HG02884 (cell line): ENCODE results near the gene EDA.

Experiments used
- ATAC-seq: cut with Tn5 transposase; IDR thresholded peaks from one replicate; pipeline ENCODE4 v1.9.1; 2021; ENCODE audit warnings: mild to moderate bottlenecking, moderate library complexity; ENCODE audit not compliant: unreplicated experiment

EDA gene

DNA sequence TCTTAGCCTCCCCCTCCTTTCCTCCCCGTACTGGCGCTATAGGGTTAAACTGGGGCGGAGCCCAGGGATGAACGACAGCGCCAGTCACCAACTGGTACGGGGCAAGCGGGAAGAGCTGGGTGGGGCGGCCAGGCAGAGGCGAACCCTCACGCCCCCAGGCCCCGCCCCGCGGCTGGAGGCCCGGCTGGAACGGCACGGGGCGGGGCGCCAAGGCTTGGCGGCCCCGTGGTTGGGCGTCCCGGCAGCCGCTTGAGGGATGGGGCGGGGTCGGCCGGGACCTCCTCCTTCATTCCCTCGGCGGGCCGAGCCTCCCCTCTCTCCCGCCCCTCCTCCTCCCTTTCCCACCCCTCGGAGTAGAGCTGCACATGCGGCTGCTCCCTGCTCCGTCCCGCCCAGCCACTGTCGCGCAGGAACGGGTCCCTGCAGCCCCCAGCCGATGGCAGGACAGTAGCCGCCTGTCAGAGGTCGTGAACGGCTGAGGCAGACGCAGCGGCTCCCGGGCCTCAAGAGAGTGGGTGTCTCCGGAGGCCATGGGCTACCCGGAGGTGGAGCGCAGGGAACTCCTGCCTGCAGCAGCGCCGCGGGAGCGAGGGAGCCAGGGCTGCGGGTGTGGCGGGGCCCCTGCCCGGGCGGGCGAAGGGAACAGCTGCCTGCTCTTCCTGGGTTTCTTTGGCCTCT lies at the start of gene EDA:
TSS of gene EDA (plus strand) at position 335 of the 678 bp plus-strand sequence.
- peak; percentile 81 for ATAC-seq

DNA sequence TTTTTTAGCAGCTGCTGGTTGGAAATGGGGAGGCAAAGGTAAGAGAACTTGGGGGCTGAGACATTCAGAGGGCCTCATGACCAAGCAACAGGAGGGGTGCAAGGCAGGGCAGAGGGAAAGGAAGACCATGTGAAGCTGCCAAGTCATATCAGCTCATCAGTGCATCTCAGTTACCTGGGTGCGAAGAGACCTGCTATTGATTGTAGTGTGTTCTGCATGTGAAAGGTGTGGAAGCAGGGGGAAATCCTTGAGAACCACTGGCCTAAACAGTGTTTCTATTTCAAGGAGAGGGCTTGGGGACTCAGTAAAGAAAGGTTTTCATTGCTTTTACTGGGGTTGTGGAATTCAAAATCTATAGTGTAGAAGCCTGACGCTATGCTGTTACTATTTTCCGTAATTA lies 47.1 kb upstream of the EDA start:
- no peak for ATAC-seq

DNA sequence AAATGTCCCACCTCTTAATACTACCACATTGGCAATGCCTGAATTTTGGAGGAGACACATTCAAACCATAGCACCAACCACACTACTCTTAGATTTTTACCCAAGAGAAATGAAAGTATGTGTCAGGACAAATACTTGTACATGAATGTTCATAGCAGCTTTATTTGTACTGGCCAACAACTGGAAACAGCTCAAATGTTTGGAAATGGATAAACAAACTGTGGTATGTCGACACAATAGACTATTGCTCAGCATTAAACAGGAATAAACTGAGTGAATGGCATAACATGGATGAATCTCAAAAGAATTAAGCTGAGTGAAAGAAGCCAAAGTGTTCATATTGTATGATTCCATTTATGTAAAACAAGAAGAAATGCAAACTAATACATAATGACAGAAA lies 18.5 kb upstream of the EDA start:
- no peak for ATAC-seq

DNA sequence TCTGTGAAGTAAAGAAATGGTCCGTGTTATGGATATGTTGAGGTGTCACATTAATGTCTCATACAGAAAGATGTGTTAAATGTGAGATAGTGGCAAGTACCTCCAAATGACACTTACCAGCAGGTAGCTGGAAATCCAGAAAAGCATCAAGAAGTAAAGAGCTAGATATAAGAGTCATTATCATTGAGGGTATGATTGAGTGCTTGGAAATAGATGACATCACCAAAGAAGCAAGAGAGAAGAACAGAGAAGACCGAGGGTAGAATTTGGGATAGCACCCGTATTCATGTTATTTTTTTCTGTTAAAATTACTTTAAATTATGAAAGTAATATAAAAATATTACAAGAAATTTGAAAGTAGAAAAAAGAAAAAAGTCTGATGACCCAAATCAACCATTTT lies 15.7 kb upstream of the EDA start:
- ATAC-seq = no peak

DNA sequence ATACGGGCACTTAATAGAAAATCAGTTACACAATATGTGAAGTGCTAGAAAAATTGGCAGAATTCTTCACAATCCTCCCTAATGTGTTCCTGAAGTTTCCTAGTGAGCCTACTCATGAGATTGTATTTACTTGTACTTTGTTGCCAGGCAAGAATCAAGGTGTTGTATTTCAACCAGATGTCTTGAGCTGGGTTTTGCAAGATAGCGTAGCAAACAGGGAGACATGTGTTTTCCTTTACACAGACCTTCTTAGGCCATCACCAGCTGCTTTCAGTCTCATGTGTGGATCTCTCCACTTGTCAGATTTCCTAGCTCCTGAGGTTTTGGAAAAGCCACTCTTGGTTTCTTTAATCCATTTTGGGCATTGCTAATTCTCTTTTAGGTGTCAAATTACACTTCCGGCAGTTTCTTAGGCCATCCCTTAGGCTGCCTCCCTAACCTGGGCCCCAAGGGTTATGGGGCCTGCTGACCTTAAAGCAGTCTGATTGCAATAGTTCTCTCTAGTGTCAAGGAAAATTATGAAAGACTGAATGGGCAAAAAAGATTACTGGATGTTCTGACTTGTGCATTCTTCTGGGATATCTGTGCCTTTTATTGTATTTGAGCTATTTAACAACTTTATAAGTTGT lies 12.2 kb upstream of the EDA start:
- no peak for ATAC-seq

DNA sequence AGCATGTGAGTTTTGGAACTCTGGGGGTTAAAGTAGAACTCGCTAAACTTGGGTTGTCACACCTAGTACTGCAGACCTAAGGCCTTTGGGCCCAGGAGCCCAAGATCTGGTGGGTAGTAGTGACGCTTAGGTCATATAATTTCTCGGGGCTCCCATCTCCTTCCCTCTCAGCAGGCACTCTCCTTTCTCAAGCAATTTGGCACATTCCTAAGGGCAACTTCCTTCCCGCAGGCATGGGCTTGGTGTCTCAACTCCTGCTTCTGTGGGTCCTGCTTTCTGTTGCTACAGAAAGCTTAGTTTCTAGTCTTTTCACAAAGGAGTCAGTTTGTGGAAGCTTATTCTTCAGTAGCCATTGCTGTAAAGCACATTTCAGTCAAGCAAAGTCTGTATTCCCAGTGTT lies 10.4 kb upstream of the EDA start:
- no peak for ATAC-seq

DNA sequence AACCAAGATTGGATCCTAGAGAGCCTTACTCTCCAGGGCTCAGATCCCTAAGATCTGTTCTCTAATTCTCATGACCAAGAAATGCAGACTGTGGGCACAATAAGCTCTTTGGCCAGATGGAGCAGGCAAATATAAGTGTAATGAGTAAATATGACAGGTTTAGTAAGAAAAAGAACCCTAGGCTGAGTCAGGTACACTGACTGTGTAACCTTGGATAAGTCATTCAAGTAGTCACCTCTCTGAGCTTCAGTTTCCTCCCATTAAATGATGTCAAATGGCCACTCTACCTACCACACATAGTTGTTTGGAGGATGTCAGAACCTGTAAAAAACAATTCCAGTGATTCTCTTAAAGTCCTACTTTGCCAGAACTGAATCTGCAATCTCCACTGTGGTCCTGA lies 8.3 kb upstream of the EDA start:
- ATAC-seq = no peak

DNA sequence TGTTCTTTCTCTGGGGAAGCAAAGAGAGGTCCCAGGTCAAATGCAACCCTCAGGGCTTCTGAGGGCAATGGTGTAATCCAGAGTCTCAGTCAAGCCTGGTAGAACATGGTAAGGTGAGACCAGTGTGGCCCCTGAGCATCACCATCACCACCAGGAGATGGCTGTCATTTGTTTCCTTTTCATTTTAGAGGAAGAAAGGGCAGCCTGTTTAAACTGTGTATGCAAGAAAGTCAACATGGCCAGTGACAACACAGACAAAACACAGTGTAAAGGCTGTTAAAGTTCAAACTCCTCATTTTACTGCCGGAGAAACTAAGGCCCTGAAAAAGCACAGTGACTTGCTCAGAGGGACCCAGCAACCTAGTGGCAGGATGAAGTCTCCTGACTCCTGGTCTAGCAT lies 2.0 kb upstream of the EDA start:
- no peak for ATAC-seq

DNA sequence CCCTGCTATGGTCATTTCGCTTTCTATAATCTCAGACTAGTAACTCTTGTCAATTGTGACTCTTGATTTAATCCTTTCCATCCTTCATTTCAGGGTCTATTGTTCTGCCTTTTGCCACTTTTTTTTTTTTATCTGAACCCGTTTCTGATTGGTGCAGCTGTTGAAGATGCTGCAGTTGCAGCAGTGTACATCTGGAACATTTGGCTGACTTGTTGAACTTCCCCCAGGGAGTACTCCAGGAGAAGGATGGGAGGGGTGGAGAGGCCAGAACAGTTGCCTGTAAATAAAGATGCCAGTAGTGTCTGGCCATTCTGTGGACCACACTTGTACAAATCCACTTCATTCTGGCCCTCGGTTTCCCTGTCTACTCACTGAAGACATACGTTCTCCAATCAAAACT lies 1.0 kb upstream of the EDA start:
- no peak for ATAC-seq

DNA sequence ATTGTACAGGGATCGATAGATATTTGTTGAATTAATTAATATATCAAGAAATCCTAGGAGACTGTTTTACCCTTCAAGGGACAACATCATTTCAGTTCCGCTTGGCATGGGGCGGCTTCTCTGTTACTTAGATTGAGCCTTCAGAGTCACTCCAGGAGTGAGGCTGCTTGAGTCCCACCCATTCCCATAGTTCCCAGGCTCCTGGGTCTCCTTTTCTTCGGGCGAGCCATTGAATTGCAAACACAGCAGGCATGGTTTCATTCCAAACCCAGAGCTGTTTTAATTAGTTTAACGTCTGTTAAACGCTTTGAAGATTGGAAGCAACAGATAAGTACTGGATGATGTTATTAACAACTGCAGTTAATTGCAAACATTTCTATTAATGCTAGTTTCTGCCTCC lies 571 bp upstream of the EDA start:
- ATAC-seq = no peak

DNA sequence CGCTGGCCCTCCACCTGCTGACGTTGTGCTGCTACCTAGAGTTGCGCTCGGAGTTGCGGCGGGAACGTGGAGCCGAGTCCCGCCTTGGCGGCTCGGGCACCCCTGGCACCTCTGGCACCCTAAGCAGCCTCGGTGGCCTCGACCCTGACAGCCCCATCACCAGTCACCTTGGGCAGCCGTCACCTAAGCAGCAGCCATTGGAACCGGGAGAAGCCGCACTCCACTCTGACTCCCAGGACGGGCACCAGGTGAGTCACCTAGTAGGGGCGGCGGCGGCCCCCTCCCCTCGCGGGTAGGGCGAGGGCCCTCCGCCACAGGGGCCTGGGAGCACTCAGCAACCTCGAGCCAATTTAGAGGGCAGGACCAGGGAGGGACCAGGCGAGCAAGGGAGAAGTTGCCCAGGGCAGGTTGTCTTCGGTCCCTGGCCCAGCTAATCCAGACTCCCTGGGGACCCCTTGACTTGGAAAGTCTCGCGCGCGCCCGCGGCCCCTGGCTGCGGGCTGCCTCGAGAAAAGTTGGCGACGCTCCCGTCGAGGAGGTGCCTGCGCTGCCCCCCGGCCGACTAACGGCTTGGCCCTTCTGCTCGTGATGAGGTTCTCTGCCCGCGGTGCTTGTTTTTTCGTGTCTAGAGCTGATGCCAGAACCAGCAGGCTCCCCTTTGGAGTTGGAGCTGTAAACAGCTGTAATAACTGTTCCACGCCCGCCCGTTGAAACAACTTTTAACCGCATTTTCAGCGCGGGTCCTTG lies 717 bp downstream of the EDA start:
- no peak for ATAC-seq

DNA sequence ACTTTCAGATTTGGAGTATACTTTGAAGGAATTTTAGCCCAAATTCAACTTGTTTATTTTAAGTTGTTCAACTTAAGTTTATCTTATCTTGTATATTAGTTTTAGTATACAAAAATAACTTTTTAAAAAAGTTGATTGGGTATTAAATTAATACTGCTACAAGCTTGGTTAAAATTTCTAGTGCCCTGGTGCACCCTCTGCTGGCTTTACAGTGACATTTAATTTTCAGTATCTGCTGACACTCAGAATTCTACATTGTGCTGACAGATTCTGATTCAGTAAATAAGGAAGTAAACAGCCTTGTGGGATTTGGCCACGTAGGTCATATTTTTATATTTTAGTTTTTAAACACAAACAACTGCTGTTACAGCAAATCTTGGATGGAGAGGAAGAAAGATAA lies 2.9 kb downstream of the EDA start:
- no peak for ATAC-seq

DNA sequence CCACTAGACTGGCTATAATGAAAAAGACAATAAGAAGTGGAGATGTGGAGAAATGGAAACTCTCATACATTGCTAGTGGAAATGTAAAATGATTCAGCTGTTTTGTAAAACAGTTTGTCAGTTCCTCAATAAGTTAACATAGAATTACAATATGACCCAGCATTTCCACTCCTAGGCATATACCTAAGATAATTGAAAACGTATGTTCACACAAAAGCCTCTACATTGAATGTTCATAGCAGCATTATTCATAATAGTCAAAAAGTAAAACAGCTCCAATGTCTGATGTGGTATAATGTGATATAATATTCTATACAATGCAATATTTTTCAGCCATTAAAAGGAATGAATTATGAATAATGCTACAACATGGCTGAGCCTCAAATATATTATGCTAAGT lies 10.2 kb downstream of the EDA start:
- ATAC-seq = no peak

DNA sequence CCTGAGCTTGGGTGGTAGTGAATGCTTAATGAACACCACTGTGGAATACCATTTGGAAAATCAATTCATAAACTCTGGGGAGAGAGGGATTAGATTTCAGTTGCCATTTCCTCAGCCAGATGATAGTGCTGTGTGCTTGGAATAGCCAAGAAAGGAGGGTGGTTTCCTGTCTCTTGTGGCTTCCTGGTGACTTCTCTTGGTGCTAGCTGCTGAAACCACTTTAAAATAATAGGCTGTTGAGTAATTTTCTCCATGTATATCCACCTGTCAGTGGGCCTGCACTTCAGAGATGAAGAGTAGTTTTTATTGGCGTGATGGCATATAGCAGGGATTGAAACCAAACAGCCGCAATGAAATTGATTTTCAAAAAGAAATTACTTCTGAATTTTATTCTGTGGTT lies 11.8 kb downstream of the EDA start:
- no peak for ATAC-seq

DNA sequence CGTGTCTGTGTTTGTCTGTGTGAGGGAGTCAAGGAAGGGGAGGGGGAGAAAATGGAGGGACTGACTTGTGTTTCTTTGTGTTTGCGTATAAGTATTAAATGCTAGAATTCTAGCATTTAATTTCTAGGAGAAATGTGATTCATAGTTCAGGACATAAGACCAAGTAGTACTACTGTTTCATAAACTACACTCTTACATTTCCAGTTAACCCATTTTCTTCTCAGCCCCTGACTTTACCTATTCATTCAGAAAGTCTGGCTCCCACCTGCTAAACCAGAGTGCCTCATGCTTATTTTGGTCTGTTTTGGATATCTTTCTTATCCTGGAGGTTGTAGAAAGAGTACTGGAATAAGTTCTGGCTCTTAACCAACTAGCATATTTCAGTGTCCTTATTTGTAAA lies 14.2 kb downstream of the EDA start:
- no peak for ATAC-seq

DNA sequence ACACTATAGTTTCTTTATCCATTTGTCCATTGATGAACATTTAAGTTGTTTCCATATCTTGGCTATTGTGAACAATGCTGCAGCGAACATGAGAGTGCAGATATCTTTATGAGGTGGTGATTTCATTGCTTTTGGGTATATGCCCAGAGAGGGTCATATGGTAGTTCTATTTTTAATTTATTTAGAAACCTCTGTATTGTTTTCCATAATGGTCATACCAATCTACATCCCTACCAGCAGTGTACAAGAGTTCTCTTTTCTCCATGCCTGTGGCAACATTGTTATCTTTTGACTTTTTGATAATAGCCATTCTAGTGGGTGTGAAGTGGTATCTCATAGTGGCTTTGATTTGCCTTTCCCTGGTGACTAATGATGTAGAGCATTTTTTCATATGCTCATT lies 48.8 kb downstream of the EDA start:
- no peak for ATAC-seq

DNA sequence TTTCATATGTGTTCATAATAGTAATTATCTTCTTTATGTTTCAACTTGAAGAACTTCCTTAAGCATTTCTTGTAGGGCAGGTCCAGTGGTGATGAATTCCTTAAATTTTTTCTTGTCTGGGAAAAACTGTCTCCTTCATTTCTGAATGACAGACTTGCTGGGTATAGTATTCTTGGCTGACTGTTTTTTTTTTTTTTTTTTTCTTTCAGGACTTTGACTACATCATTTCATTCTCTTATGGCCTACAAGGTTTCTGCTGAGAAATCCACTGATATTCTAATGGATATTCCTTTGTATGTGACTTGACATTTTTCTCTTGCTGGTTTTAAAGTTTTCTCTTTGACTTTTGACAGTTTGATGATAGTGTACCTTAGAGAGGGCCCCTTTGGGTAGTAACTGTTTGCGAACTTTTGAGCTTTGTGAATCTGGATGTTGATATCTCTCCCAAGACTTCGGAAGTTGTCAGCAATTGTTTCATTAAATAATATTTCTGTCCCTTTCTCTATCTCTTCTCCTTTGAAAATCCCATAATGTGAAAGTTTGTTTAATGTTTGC lies 54.2 kb downstream of the EDA start:
- ATAC-seq = no peak

DNA sequence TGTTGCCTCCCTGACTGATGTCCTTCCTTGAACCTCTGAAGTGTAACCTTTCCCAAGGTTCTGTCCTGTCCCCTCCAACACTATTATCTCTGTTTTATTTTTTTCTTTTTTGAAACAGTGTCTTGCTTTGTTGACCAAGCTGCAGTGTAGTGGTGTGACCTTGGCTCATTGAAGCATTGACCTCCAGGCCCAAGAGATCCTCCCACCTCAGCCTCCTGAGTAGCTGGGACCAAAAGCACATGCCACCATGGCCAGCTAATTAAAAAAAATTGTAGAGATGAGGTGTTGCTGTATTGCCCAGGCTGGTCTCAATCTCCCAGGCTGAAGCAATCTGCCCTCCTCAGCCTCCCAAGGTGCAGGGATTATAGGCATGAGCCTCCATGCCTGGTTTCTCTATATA lies 59.0 kb downstream of the EDA start:
- ATAC-seq = no peak

DNA sequence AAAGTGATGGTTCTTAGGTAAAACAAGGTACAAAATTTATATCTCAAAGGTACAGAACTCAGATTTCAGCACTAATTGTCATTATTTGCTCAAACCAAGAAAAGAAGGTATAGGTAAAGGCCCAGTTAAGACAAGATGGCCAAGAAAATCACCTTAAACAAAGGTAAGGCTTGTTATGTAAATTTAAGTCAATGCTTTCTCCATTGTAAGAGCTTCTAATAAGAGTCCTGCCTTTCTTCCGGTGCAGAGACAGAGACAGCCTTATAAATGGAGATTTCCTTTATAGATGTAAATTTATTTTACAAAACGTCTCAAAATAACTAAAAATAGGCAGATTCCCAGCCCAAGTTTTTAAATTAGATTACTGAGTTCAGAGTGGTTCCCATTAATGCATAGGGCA lies 89.9 kb downstream of the EDA start:
- no peak for ATAC-seq

DNA sequence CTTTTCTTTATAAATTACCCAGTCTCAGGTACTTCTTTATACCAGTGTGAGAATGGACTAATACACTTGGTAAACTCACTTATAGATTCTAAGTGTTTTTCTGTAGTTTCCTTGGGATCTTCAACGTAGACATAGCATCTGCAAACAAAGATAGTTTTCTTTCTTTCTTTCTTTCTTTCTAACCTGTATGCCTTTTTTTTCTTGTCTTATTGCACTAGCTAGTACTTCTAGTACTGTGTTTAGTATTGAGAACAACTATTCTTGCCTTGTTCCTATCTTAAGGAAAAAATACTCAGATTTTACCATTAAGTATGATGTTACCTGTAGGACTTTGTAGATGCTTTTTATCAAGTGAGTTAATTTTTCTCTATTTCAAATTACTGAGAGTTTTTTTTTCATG lies 102.2 kb downstream of the EDA start:
- no peak for ATAC-seq

DNA sequence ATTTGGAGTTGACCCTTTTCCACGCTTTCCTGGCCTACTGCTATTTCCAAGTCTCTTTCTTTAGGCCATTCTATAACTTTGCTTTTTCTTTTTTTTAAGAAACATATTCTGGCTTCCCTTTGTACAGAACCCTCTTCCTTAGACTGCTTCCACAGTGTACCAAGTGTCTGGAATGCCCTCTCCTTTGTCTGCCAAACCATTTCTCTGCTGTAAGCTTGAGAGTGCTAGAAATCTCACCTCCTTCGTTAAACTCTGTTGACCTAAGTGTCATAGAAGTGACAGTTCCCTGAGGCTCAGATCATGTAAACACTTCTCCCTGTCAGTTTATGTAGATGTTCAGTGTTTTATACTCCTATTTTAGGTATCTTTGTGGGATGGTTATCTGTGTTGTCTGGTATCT lies 108.4 kb downstream of the EDA start:
- ATAC-seq = no peak

DNA sequence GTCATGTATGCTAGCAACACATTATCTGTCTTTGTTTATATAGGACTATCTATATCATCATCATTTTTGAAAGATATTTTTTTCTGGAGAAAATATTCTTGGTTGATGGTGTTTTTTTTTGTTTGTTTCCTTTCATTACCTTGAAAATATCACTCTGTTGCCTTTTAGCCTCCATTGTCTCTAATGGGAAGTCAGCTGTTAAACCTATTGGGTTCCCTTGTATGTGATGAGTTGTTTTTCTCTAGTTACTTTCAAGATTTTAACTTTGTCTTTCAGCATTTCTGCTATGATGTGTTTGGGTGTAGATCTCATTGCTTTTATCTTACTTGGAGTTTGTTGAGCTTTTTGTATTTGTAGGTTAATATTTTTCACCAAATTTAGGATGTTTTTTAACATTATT lies 124.4 kb downstream of the EDA start:
- no peak for ATAC-seq
